Endothelial cell of umbilical vein (primary cell): ENCODE results near the gene FUBP3. TPM values are rescaled to one million over a fixed set of nuclear protein-coding genes. Genes with fewer than 3 reads are reported as not detected.

Experiments used
- BruUV-seq: library from RNA; stranded (reverse); fragments of 400-500 nt; replicated peaks from 2 replicates; lab custom pipeline; 2021; lab: Mats Ljungman, UMichigan
- CTCF ChIA-PET: fragments of 300-600, 350-600 bp; sonication (Branson Sonifier 250); formaldehyde crosslinking; loops from one replicate; lab custom pipeline; 2021; ENCODE audit warnings: antibody characterized with exemption, inconsistent platforms; lab: Charles Lee
- POLR2A ChIA-PET: fragments of 300-600, 350-600 bp; sonication (Branson Sonifier 250); formaldehyde crosslinking; loops from one replicate; lab custom pipeline; 2021; ENCODE audit warnings: antibody characterized with exemption, inconsistent platforms; lab: Charles Lee
- DNase-seq: peaks from one replicate; pipeline ENCODE4 v3.0.0-alpha.2; 2011; ENCODE audit warnings: low read depth, low spot score
- FAIRE-seq: peaks from 2 replicates; lab custom pipeline; 2011; peaks lifted over from hg19 to GRCh38; lab: Jason Lieb, UNC
- H2AFZ ChIP-seq: 2 replicates; pipeline ENCODE4 v1.6.0; 2012; ENCODE audit warnings: low read depth, low read length, control low read depth, inconsistent platforms
- H3K27ac ChIP-seq: 2 replicates; pipeline ENCODE4 v1.5.1; 2011; ENCODE audit warnings: low read depth, mild to moderate bottlenecking, control low read depth, low read length, moderate library complexity; ENCODE audit not compliant: insufficient read depth
- H3K27me3 ChIP-seq, 2 experiments: 2 replicates each; pipeline versions ENCODE4 v1.6.0 to v1.6.1; 2011; ENCODE audit warnings: low read length in 2 of 2, mixed read lengths in 1 of 2; ENCODE audit not compliant: control insufficient read depth in 2 of 2, insufficient read depth in 2 of 2
- H3K36me3 ChIP-seq, 2 experiments: 2 replicates in 1 of 2; 3 replicates in 1 of 2; pipeline ENCODE4 v1.5.1; 2011; ENCODE audit warnings: low read length in 2 of 2, mild to moderate bottlenecking in 1 of 2, moderate library complexity in 1 of 2; ENCODE audit not compliant: control insufficient read depth in 2 of 2, insufficient read depth in 2 of 2; ENCODE audit errors: extremely low read depth in 1 of 2
- H3K4me1 ChIP-seq: 3 replicates; pipeline ENCODE4 v1.5.1; 2011; ENCODE audit warnings: mild to moderate bottlenecking, low read length; ENCODE audit not compliant: control insufficient read depth, insufficient read depth; ENCODE audit errors: extremely low read depth
- H3K4me2 ChIP-seq: 2 replicates; pipeline ENCODE4 v1.6.1; 2011; ENCODE audit warnings: low read length, control low read depth, mixed read lengths; ENCODE audit not compliant: insufficient read depth
- H3K4me3 ChIP-seq, 3 experiments: fragments of 200-600 bp in 1 of 3; sonication (generic), shearing (Covaris generic) in 1 of 3; replicated peaks in 1 of 3; 2 replicates each; pipeline ENCODE4 v1.5.1; 2011 to 2016; ENCODE audit warnings: control low read depth in 3 of 3, low read length in 3 of 3, mild to moderate bottlenecking in 2 of 3, inconsistent platforms in 1 of 3, low read depth in 1 of 3, moderate library complexity in 1 of 3; ENCODE audit not compliant: insufficient read depth in 1 of 3
- H3K79me2 ChIP-seq: 2 replicates; pipeline ENCODE4 v1.6.0; 2012; ENCODE audit warnings: low read length, inconsistent platforms; ENCODE audit not compliant: control insufficient read depth, insufficient read depth
- H3K9ac ChIP-seq: replicated peaks from 2 replicates; pipeline ENCODE3; 2011; ENCODE audit warnings: low read length, control low read depth; ENCODE audit not compliant: insufficient read depth; ENCODE audit errors: extremely low read depth
- H3K9me1 ChIP-seq: replicated peaks from 3 replicates; pipeline ENCODE4 v1.6.0; 2011; ENCODE audit warnings: mild to moderate bottlenecking, low read length; ENCODE audit not compliant: control insufficient read depth, insufficient read depth; ENCODE audit errors: extremely low read depth
- H3K9me3 ChIP-seq: replicated peaks from 2 replicates; pipeline ENCODE4 v1.5.1; 2012; ENCODE audit warnings: low read length, inconsistent platforms; ENCODE audit not compliant: control insufficient read depth, insufficient read depth
- H4K20me1 ChIP-seq: replicated peaks from 2 replicates; pipeline ENCODE3; 2011; ENCODE audit warnings: mild to moderate bottlenecking, low read length; ENCODE audit not compliant: control insufficient read depth, insufficient read depth; ENCODE audit errors: extremely low read depth
- EZH2 ChIP-seq: IDR thresholded peaks from 2 replicates; pipeline ENCODE4 v1.6.1; 2012; ENCODE audit warnings: borderline replicate concordance, low read depth, mild to moderate bottlenecking, moderate library complexity, low read length, inconsistent platforms; ENCODE audit not compliant: severe bottlenecking
- FOS ChIP-seq: IDR thresholded peaks from 2 replicates; pipeline ENCODE4 v1.6.1; 2011; ENCODE audit warnings: mild to moderate bottlenecking, low read length, moderate library complexity, borderline replicate concordance; ENCODE audit not compliant: insufficient read depth
- GATA2 ChIP-seq: IDR thresholded peaks from 2 replicates; pipeline ENCODE4 v1.7.0; 2011; ENCODE audit warnings: low read depth, mild to moderate bottlenecking, moderate library complexity, mixed read lengths, low read length; ENCODE audit not compliant: insufficient read length, insufficient read depth
- JUN ChIP-seq: IDR thresholded peaks from 2 replicates; pipeline ENCODE4 v1.6.1; 2011; ENCODE audit warnings: borderline replicate concordance, low read depth; ENCODE audit not compliant: insufficient read length, insufficient read depth
- MYC ChIP-seq: IDR thresholded peaks from one replicate; pipeline ENCODE4 v1.6.1; 2011; ENCODE audit warnings: mild to moderate bottlenecking, low read depth, low read length
- POLR2A ChIP-seq: IDR thresholded peaks from 2 replicates; pipeline ENCODE4 v1.6.1; 2012; ENCODE audit warnings: low read depth, mild to moderate bottlenecking, control low read depth, low read length
- POLR2AphosphoS5 ChIP-seq: IDR thresholded peaks from 2 replicates; pipeline ENCODE4 v1.6.1; 2012; ENCODE audit warnings: low read depth, mild to moderate bottlenecking, control low read depth, low read length, moderate library complexity; ENCODE audit not compliant: insufficient read depth
- dilution Hi-C: fragments of 300-500 bp; cut with MboI; formaldehyde crosslinking; loops from one replicate; pipeline ENCODE4 v1.15.0; 2019; ENCODE audit warnings: low sequenced_read_pairs; ENCODE audit not compliant: extremely low pct_ligation_motif_present
- intact Hi-C: fragments of 100-400 bp; cut with micrococcal nuclease; formaldehyde crosslinking; loops from one replicate; pipeline ENCODE4 v1.10.0; 2022
- polyA plus RNA-seq, 4 experiments: library from polyadenylated mRNA; depleted of rRNA in 3 of 4; stranded (reverse) in 3 of 4; unstranded in 1 of 4; fragments of >200 nt; gene quantifications; 2 replicates each; pipeline versions ENCODE4 v1.2.1 to v1.2.3, GENCODE V29; 2011 to 2012; ENCODE audit warnings: missing spikeins in 1 of 4
- total RNA-seq: library from RNA; stranded (reverse); gene quantifications from 2 replicates; pipeline ENCODE4 v1.2.3, GENCODE V29; 2021
- TF ChIP-seq, protein P1 (sequence below): IDR thresholded peaks from 2 replicates; pipeline ENCODE4 v1.6.1; 2011; ENCODE audit not compliant: insufficient read depth, insufficient read length
- TF ChIP-seq, protein P2 (sequence below), 2 donors: IDR thresholded peaks; 1 replicate in 1 of 2; 2 replicates in 1 of 2; pipeline ENCODE4 v1.5.1; 2011; ENCODE audit warnings: low read length in 2 of 2, mild to moderate bottlenecking in 2 of 2, moderate library complexity in 2 of 2, control low read depth in 1 of 2, inconsistent platforms in 1 of 2, low read depth in 1 of 2; ENCODE audit not compliant: insufficient read depth in 1 of 2; ENCODE audit errors: extremely low read depth in 1 of 2

Gene FUBP3
- total and polyA plus RNA-seq, 2 donors (not counting 3 experiments of a cell fraction or from before 2014, with no cell fraction given): 19.4 to 50.9 TPM

DNA sequence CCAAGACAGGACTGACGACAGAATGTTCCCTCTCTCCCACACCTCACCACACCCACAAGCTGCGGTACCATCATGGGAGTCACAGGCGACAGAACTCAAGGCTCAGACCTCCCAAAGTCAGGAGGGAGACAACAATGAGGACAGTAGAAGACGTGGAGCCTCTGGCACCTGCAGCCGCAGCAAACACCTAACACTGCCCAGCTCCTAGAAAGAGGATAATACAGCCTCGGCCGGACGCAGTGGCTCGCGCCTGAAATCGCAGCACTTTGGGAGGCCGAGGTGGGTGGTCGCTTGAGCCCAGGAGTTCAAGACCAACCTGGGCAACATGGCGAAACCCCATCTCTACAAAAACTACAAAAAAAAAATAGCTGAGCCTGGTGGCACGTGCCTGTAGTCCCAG is 71.8 kb downstream of the FUBP3 start:
- DNase-seq (no peak), FAIRE-seq (no peak)
- Histone ChIP-seq H3K4me2 (no peak overlapping the region), H4K20me1 (no peaks in the 10 kb centered on the region), H3K9me1 (no peaks in the 10 kb centered on the region), H2AFZ (no peak overlapping the region), H3K4me3 (no peak overlapping the region), H3K4me1 (no peaks in the 10 kb centered on the region), H3K36me3 (no peaks in the 10 kb centered on the region), H3K27ac (no peak overlapping the region), H3K27me3 (peaks cover 0 to 7% of the 10 kb centered on the region in 2 experiments), H3K9ac (no peak overlapping the region), H3K79me2 (no peaks in the 10 kb centered on the region), H3K9me3 (no peaks in the 10 kb centered on the region)
- TF ChIP-seq FOS: no peak
- no peak for TF ChIP-seq JUN
- TF ChIP-seq, protein P1, sequence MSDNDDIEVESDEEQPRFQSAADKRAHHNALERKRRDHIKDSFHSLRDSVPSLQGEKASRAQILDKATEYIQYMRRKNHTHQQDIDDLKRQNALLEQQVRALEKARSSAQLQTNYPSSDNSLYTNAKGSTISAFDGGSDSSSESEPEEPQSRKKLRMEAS: no peak
- TF ChIP-seq MYC: no peak
- TF ChIP-seq POLR2AphosphoS5: no peak
- no peak for TF ChIP-seq POLR2A
- TF ChIP-seq EZH2: no peak
- TF ChIP-seq GATA2: no peak
- TF ChIP-seq, protein P2, sequence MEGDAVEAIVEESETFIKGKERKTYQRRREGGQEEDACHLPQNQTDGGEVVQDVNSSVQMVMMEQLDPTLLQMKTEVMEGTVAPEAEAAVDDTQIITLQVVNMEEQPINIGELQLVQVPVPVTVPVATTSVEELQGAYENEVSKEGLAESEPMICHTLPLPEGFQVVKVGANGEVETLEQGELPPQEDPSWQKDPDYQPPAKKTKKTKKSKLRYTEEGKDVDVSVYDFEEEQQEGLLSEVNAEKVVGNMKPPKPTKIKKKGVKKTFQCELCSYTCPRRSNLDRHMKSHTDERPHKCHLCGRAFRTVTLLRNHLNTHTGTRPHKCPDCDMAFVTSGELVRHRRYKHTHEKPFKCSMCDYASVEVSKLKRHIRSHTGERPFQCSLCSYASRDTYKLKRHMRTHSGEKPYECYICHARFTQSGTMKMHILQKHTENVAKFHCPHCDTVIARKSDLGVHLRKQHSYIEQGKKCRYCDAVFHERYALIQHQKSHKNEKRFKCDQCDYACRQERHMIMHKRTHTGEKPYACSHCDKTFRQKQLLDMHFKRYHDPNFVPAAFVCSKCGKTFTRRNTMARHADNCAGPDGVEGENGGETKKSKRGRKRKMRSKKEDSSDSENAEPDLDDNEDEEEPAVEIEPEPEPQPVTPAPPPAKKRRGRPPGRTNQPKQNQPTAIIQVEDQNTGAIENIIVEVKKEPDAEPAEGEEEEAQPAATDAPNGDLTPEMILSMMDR (IDR thresholded peaks at IDR 0.05; ENCODE audit: extremely low read depth in 1 of 2, insufficient read depth in 1 of 2, low read depth in 1 of 2, low read length in 2 of 2): no peak
- dilution Hi-C loops: no loop called here
- intact Hi-C loops: no loop called here
- ChIA-PET CTCF (interaction anchor here (1.2 to 2.2 kb wide), 3 partner anchors 13 to 33 kb away, joined by 3 to 7 read pairs (median 5); no protein-coding TSS in a partner anchor), POLR2A (no interaction called here)
- no TSS peak for BruUV-seq
